ENCODE measurements around the gene SNPH.
"Not testable (repeated sequence)": the region's sequence is repeated elsewhere in the genome, so short reads cannot be mapped to it uniquely, and the experiment has no call there.

Gene SNPH

DNA sequence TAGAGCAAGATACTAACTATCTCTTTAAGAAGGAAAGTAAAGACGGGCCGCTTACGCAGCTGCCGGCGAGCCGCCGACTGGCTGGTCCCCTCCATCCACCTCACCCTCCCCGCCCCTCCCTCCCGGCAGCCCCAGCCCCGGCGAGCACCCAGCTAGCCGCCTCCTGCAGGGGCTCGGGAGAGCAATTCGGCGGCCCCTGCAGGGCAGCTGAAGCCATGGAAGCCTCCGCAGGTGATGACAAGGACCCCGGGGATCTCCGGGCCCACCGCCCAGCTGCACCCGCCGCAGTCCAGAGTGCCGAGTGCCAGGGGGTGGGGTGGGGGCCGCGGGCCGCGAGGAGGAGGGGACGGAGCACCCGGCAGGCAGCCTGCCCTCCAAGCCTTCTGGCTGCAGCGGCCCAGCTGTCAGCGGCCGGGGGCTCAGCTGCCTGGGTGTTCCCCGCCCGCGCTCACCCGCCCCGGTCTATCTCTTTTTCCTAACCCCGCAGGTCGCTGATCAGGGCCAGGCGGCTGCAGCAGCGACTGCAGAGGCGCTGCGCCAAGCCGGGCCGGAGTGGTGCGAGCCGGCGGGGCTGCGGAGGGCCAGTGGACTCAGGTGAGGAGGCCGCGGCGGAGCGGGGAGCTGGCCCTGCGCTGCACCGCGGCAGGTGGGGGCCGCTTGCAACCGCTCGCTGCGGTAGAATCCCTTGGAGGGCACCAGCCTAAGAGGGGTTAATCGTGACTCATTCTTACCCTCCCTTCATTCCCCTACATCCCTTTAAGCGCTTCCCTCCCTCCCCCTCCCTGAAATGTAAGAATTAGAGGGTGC, at the start of gene SNPH:
Gene SNPH, plus strand, starts transcription at position 128 of the 807 bp plus-strand sequence. CDS start 29,946 bp downstream, outside the sequence.
- no peak within 1 kb of the TSS for H3K27ac Mint-ChIP-seq

GRCh38 chr20:1216527-1217427, 49.3 kb upstream of the SNPH start:
- H3K4me3 Mint-ChIP-seq; H3K36me3 Mint-ChIP-seq (ENCODE audit: low read depth); H3K27ac Mint-ChIP-seq; intact Hi-C loops (cut with micrococcal nuclease); H3K9me3 Mint-ChIP-seq: not testable (repeated sequence)
- Mint-ChIP-seq H3K27me3 (peaks cover 56% of the 10 kb centered on the region), H3K4me1 (ENCODE audit: low read depth) (peaks cover 12% of the 10 kb centered on the region)

More for the DNA sequence above, at the start of gene SNPH:
- no peaks in the 10 kb centered on the region for H3K4me1 Mint-ChIP-seq (ENCODE audit: low read depth)
- peaks cover 54% of the 10 kb centered on the region for H3K27me3 Mint-ChIP-seq
- H3K36me3 Mint-ChIP-seq (ENCODE audit: low read depth), result no peaks in the 10 kb centered on the region
- peak within 1 kb of the TSS; percentile 67 for H3K4me3 Mint-ChIP-seq
- peaks cover 6% of the 10 kb centered on the region for H3K9me3 Mint-ChIP-seq
- intact Hi-C loops (cut with micrococcal nuclease), result no loop called here

DNA sequence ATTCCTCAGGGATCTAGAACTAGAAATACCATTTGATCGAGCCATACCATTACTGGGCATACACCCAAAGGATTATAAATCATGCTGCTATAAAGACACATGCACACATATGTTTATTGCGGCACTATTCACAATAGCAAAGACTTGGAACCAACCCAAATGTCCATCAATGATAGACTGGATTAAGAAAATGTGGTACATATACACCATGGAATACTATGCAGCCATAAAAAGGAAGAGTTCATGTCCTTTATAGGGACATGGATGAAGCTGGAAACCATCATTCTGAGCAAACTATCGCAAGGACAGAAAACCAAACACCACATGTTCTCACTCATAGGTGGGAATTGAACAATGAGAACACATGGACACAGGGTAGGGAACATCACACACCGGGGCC, 43.3 kb upstream of the SNPH start:
- Mint-ChIP-seq H3K27me3 (peaks cover 64% of the 10 kb centered on the region), H3K4me1 (ENCODE audit: low read depth) (peaks cover 12% of the 10 kb centered on the region)
- H3K36me3 Mint-ChIP-seq (ENCODE audit: low read depth); H3K27ac Mint-ChIP-seq; intact Hi-C loops (cut with micrococcal nuclease); H3K4me3 Mint-ChIP-seq; H3K9me3 Mint-ChIP-seq: not testable (repeated sequence)

DNA sequence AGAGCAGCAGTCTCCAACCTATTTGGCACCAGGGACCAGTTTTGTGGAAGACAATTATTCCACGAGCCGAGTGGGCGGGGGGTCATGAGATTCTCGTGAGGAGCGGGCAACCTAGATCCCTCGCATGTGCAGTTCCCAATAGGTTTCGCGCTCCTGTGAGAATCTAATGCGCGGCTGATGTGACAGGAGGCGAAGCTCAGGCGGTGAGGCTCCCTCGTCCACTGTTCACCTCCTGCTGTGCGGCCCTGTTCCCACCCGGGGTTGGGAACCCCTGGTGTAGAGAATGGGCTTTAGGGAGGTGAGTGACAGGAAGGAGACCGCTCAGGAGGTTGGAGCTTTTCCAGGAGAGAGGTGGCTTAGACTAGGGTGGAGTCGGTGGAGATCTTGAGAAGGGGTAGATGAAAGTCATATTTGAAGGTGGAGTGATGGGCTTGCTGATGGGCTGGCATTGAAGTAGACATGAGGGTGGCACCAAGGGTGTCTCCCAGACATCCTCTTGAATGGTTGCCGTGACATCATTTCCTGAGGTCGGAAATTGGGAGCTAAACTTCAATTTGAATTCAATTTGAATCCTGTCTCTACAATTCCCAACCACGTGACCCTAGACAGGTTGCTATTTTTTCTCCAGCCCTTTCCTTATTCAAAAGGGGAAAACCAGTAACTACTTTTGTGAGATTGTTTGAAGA, 41.7 kb upstream of the SNPH start:
- intact Hi-C loops (cut with micrococcal nuclease), result no loop called here
- Mint-ChIP-seq H3K36me3 (ENCODE audit: low read depth) (no peaks in the 10 kb centered on the region), H3K4me1 (ENCODE audit: low read depth) (peaks cover 12% of the 10 kb centered on the region), H3K27me3 (peaks cover 59% of the 10 kb centered on the region), H3K4me3 (no peak overlapping the region), H3K27ac (no peak overlapping the region), H3K9me3 (no peaks in the 10 kb centered on the region)

DNA sequence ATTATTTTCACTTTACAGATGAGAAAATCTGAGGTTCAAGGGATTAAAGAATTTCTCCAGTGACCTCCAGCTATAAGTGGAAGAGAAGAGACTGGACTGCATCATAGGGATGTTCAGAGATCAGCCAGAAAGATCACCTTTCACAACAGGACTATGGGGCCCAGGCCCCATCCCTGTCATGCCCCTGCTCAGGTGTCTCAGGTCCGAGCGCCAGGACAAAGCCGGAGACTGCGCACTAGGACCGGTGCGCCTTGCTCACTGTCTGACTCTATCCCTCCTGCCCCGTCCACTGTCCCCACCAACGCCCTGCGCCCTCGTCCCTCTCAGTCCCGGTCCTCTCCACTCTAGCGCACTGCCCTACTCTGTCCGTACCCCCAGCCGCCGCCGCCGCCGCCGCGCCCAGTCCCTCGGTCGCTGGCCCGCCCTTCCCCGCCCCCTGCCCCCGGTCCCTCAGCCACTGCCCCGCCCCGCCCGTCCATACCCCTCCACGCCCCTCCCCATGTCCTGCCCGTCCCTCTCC, 40.8 kb upstream of the SNPH start:
- Mint-ChIP-seq H3K4me3 (peak overlapping the region; percentile 64), H3K9me3 (no peaks in the 10 kb centered on the region), H3K27me3 (peaks cover 57% of the 10 kb centered on the region), H3K4me1 (ENCODE audit: low read depth) (peaks cover 12% of the 10 kb centered on the region), H3K27ac (no peak overlapping the region), H3K36me3 (ENCODE audit: low read depth) (no peaks in the 10 kb centered on the region)
- intact Hi-C loops (cut with micrococcal nuclease), result no loop called here

DNA sequence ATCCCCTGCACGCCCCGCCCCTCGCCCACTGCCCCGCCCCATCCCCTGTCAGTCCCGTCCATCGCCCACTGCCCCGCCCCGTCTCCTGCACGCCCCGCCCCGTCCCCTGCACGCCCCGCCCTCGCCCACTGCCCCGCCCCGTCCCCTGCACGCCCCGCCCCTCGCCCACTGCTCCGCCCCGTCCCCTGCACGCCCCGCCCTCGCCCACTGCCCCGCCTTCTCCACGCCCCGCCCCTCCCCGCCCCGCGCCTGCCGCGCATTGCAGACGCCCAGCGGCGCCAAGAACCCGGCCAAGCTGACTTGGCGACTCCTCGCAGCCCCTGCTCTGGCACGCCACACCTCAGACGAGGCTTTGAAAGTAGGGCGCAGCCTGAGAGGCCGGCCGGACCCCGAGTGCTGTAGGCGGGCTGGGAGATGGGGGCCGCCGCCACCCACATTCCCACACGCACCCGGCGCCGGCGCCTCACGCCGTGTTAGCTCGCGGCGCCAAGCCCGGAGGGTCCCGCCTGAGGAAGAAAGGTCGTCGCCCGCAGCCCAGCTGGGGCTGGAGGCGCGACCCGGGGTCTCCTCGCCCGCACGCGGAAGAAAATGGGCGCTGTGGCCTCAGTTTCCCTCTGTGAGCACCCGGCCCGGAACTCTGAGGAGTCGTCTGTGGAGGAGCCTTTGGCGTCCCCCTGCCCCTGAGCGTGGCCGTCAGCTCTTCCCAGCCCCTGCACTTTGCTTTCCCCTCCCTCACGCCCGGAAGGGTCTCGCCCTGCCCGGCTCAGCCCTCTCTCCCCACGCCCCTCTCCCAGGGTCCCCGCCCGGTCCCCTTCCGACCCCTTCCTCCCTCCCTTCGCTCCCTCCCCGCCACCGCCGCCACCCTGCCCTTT, 40.1 kb upstream of the SNPH start, which contains the start of gene RAD21L1:
Gene RAD21L1, plus strand, starts transcription at position 262 of the 872 bp plus-strand sequence. CDS start 2,410 bp downstream, outside the sequence.
- H3K27ac Mint-ChIP-seq, result no peak within 1 kb of the TSS
- H3K4me3 Mint-ChIP-seq, result peak within 1 kb of the TSS; percentile 71
- no peaks in the 10 kb centered on the region for H3K36me3 Mint-ChIP-seq (ENCODE audit: low read depth)
- H3K27me3 Mint-ChIP-seq, result peaks cover 57% of the 10 kb centered on the region
- intact Hi-C loops (cut with micrococcal nuclease), result no loop called here
- peaks cover 12% of the 10 kb centered on the region for H3K4me1 Mint-ChIP-seq (ENCODE audit: low read depth)
- H3K9me3 Mint-ChIP-seq, result no peaks in the 10 kb centered on the region

GRCh38 chr20:1229541-1229940, 36.6 kb upstream of the SNPH start:
- no peaks in the 10 kb centered on the region for H3K36me3 Mint-ChIP-seq (ENCODE audit: low read depth)
- H3K4me1 Mint-ChIP-seq (ENCODE audit: low read depth), result peaks cover 12% of the 10 kb centered on the region
- H3K27ac Mint-ChIP-seq, result no peak overlapping the region
- intact Hi-C loops (cut with micrococcal nuclease), result no loop called here
- no peaks in the 10 kb centered on the region for H3K9me3 Mint-ChIP-seq
- peaks cover 41% of the 10 kb centered on the region for H3K27me3 Mint-ChIP-seq
- H3K4me3 Mint-ChIP-seq, result no peak overlapping the region

GRCh38 chr20:1232286-1233111, 33.6 kb upstream of the SNPH start:
- Mint-ChIP-seq H3K4me3 (no peak overlapping the region), H3K4me1 (ENCODE audit: low read depth) (no peaks in the 10 kb centered on the region), H3K27ac (no peak overlapping the region), H3K9me3 (no peaks in the 10 kb centered on the region), H3K27me3 (peaks cover 32% of the 10 kb centered on the region), H3K36me3 (ENCODE audit: low read depth) (no peaks in the 10 kb centered on the region)
- intact Hi-C loops (cut with micrococcal nuclease), result no loop called here

- Mint-ChIP-seq H3K27ac (no peak overlapping the region), H3K4me3 (no peak overlapping the region), H3K27me3 (peaks cover 36% of the 10 kb centered on the region), H3K9me3 (no peaks in the 10 kb centered on the region), H3K4me1 (ENCODE audit: low read depth) (no peaks in the 10 kb centered on the region), H3K36me3 (ENCODE audit: low read depth) (no peaks in the 10 kb centered on the region)
- intact Hi-C loops (cut with micrococcal nuclease), result no loop called here
Measured at GRCh38 chr20:1240549-1240948, 25.5 kb upstream of the SNPH start.

- no peak overlapping the region for H3K4me3 Mint-ChIP-seq
- no peaks in the 10 kb centered on the region for H3K9me3 Mint-ChIP-seq
- no peak overlapping the region for H3K27ac Mint-ChIP-seq
- no peaks in the 10 kb centered on the region for H3K36me3 Mint-ChIP-seq (ENCODE audit: low read depth)
- no peaks in the 10 kb centered on the region for H3K4me1 Mint-ChIP-seq (ENCODE audit: low read depth)
- intact Hi-C loops (cut with micrococcal nuclease), result no loop called here
- peaks cover 32% of the 10 kb centered on the region for H3K27me3 Mint-ChIP-seq
Measured at GRCh38 chr20:1241456-1241855, 24.6 kb upstream of the SNPH start.

DNA sequence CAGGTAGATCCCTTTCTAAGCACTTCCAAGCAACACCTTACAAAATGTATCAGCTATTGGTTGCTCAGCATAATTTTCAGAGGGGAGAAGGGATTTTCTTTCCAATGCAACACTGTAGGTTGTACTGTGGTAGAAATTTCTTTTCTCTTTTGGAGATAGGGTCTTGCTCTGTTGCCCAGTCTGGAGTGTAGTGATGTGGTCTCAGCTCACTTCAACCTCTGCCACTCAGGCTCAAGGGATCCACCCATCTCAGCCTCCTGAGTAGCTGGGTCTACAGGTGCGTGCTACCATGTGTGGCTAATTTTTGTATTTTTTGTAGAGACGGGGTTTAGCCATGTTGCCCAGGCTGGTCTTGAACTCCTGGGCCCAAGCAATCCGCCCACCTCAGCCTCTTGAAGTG, 24.0 kb upstream of the SNPH start:
- H3K4me3 Mint-ChIP-seq, result no peak overlapping the region
- H3K4me1 Mint-ChIP-seq (ENCODE audit: low read depth), result no peaks in the 10 kb centered on the region
- no peak overlapping the region for H3K27ac Mint-ChIP-seq
- H3K27me3 Mint-ChIP-seq, result peaks cover 30% of the 10 kb centered on the region
- intact Hi-C loops (cut with micrococcal nuclease), result no loop called here
- H3K36me3 Mint-ChIP-seq (ENCODE audit: low read depth), result no peaks in the 10 kb centered on the region
- no peaks in the 10 kb centered on the region for H3K9me3 Mint-ChIP-seq

- H3K4me3 Mint-ChIP-seq, result no peak overlapping the region
- no peak overlapping the region for H3K27ac Mint-ChIP-seq
- peaks cover 27% of the 10 kb centered on the region for H3K27me3 Mint-ChIP-seq
- no peaks in the 10 kb centered on the region for H3K36me3 Mint-ChIP-seq (ENCODE audit: low read depth)
- H3K4me1 Mint-ChIP-seq (ENCODE audit: low read depth), result no peaks in the 10 kb centered on the region
- intact Hi-C loops (cut with micrococcal nuclease), result no loop called here
- H3K9me3 Mint-ChIP-seq, result no peaks in the 10 kb centered on the region
Measured at GRCh38 chr20:1242530-1242929, 23.6 kb upstream of the SNPH start.
